ENCODE results near the gene CTAGE6. TPM values are rescaled to one million over a fixed set of nuclear protein-coding genes. Genes with fewer than 3 reads are reported as not detected.
"Not testable (repeated sequence)": the region's sequence is repeated elsewhere in the genome, so short reads cannot be mapped to it uniquely, and the experiment has no call there.

Gene CTAGE6
- total RNA-seq, 1 donor from 2014 or later: not detected

GRCh38 chr7:143714581-143715454 lies 42.7 kb downstream of the CTAGE6 start:
- H3K9me3 ChIP-seq (replicated peaks); H3K4me1 ChIP-seq; H3K4me3 ChIP-seq; H3K27me3 ChIP-seq (ENCODE audit: low read depth); DNase-seq; intact Hi-C loops (cut with micrococcal nuclease); H3K36me3 ChIP-seq; H3K27ac ChIP-seq (replicated peaks): not testable (repeated sequence)

GRCh38 chr7:143712381-143712780 lies 45.1 kb downstream of the CTAGE6 start:
- H3K36me3 ChIP-seq; H3K27ac ChIP-seq (replicated peaks); DNase-seq; H3K9me3 ChIP-seq (replicated peaks); H3K4me1 ChIP-seq; intact Hi-C loops (cut with micrococcal nuclease); H3K27me3 ChIP-seq (ENCODE audit: low read depth); H3K4me3 ChIP-seq: not testable (repeated sequence)

GRCh38 chr7:143711727-143712324 lies 45.7 kb downstream of the CTAGE6 start:
- H3K36me3 ChIP-seq; H3K4me3 ChIP-seq; DNase-seq; H3K27me3 ChIP-seq (ENCODE audit: low read depth); H3K9me3 ChIP-seq (replicated peaks); H3K27ac ChIP-seq (replicated peaks); intact Hi-C loops (cut with micrococcal nuclease); H3K4me1 ChIP-seq: not testable (repeated sequence)

- DNase-seq; H3K36me3 ChIP-seq; H3K4me1 ChIP-seq; H3K27me3 ChIP-seq (ENCODE audit: low read depth); H3K4me3 ChIP-seq; H3K9me3 ChIP-seq (replicated peaks); H3K27ac ChIP-seq (replicated peaks); intact Hi-C loops (cut with micrococcal nuclease): not testable (repeated sequence)
Observed at GRCh38 chr7:143709895-143710294, 47.6 kb downstream of the CTAGE6 start.

Other genes with a start within 250 kb of the CTAGE6 start
- gene CTAGE15, start 185.9 kb downstream of the CTAGE6 start, total RNA-seq: not detected
- gene TCAF2, start 136.7 kb downstream of the CTAGE6 start, total RNA-seq: 0.22 TPM
- 38.2 TPM for gene TCAF1, start 144.5 kb upstream of the CTAGE6 start, total RNA-seq
- not detected for gene OR2F2, start 177.5 kb upstream of the CTAGE6 start, total RNA-seq
- gene OR2F1, start 197.1 kb upstream of the CTAGE6 start, total RNA-seq: not detected
- not detected for gene OR6B1, start 242.6 kb upstream of the CTAGE6 start, total RNA-seq

Data from left ventricle myocardium inferior (tissue), 1 donor.